OCI-M2 (cell line): ENCODE measurements around the gene SCGB1D1.
"Not testable (repeated sequence)": the region's sequence is repeated elsewhere in the genome, so short reads cannot be mapped to it uniquely, and the experiment has no call there.

Experiments
- DNase-seq: peaks from one replicate; lab custom pipeline; 2025; ENCODE audit not compliant: unreplicated experiment; lab: John Stamatoyannopoulos, UW

The SCGB1D1 gene

DNA sequence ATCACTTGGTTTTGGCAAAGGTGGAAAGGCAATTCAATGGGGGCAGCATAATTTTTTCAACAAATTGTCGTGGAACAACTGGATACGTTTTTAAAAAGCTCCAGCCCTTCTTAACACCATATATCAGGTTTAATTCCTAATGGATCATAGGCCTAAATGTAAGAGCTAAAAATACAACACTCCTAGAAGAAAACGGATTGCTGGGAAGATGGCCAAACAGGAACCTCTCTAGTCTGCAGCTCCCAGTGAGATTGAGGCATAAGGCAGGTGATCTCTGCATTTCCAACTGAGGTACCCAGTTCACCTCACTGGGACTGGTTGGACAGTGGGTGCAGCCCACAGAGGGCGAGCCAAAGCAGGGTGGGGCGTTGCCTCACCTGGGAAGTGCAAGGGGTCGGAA lies 32.4 kb upstream of the SCGB1D1 start:
- no peak for DNase-seq

- DNase-seq, result no peak
Observed at GRCh38 chr11:62166371-62166770, 23.6 kb upstream of the SCGB1D1 start.

DNA sequence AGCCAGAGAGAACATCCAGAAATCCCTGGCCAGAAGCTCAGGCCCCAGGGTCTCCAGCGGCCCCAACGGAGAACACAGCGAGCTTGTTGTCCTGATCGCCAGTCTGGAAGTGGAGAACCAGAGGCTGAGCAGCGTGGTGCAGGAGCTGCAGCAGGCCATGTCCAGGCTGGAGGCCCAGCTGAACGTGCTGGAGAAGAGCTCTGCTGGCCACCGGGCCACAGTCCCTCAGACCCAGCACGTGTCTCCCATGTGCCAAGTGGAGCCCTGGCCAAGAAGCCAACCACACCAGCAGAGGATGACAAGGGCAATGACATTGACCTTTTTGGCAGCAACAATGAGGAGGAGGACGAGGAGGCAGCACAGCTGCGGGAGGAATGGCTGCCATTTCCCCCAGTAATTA lies 20.6 kb upstream of the SCGB1D1 start:
- DNase-seq, result no peak

- no peak for DNase-seq
Observed at GRCh38 chr11:62169935-62170334, 20.1 kb upstream of the SCGB1D1 start.

DNA sequence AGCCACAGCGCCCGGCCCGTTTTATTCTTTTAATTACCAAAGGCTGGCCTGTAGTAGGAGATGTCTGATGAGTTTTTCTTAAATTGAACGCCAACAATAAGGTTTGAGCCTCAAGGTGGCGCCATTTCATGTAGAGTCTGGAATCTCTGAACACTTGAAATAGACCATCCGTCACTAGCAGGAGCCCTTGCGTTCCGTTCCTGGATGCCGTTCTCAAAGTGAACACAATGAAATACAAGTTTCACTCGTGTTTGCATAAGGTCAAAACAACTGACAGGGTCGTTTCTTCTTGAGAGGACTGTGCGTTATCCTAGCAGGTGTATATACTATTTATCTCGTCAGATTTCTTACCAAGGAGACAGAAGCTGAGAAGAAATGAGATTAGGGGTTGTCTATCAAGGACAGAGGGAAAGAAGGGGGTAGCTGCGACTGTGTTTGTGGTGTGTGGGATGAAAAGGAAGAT lies 18.7 kb upstream of the SCGB1D1 start:
- peak; percentile 19 for DNase-seq

- DNase-seq, result no peak
Observed at GRCh38 chr11:62172294-62172693, 17.7 kb upstream of the SCGB1D1 start.

GRCh38 chr11:62176766-62177165 lies 13.2 kb upstream of the SCGB1D1 start:
- no peak for DNase-seq

- DNase-seq, result no peak
Observed at GRCh38 chr11:62179995-62180394, 10.0 kb upstream of the SCGB1D1 start.

- no peak for DNase-seq
Observed at GRCh38 chr11:62181097-62181496, 8.9 kb upstream of the SCGB1D1 start.

DNA sequence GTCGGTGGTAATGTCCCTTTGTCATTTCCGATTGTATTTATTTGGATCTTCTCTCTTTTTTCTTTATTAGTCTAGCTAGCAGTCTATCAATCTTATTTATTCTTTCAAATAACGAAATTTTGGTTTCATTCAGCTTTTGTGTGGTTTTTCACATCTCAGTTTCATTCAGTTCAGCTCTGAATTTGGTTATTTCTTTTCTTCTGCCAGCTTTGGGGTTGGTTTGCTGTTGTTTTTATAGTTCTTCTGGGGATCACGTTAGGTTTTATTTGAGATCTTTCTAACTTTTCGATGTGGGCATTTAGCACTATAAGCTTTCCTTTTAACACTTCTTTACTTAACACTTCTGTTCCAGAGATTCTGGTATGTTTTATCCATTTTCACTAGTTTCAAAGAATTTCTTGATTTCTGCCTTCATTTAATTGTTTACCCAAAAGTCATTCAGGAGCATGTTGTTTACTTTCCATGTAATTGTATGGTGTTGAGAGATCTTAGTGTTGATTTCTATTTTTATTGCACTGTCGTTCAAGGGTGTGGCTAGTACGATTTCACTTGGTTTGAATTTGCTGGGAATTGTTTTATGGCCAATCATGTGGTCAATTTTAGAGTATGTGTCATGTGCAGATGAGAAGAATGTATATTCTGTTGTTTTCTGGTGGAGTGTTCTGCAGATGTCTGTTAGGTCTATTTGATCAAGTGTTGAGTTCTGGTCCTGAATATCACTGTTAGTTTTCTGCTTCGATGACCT lies 7.7 kb upstream of the SCGB1D1 start:
- DNase-seq, result no peak

DNA sequence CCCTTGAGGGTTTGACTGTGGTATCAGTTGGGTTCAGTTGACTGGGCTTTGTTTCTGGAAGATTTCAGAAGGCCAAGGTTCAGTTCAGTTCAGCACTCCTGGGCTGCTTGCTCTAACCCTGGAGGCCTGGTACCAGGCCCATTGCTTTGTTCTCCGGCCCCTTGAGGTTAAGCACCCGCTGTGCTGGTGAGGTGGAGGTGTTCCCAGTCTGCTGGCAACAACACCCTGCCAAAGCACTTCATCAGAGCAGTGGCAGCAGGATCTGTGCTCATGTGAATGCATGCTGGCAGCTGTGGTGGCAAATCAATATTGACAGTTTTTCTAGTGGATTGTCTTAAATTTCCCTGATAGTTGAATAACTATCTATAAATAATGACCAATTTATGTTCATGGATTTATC lies 3.8 kb upstream of the SCGB1D1 start:
- no peak for DNase-seq

- no peak for DNase-seq
Observed at GRCh38 chr11:62193952-62194351, 3.9 kb downstream of the SCGB1D1 start.

- DNase-seq, result not testable (repeated sequence)
Observed at GRCh38 chr11:62195010-62195409, 5.0 kb downstream of the SCGB1D1 start.

DNA sequence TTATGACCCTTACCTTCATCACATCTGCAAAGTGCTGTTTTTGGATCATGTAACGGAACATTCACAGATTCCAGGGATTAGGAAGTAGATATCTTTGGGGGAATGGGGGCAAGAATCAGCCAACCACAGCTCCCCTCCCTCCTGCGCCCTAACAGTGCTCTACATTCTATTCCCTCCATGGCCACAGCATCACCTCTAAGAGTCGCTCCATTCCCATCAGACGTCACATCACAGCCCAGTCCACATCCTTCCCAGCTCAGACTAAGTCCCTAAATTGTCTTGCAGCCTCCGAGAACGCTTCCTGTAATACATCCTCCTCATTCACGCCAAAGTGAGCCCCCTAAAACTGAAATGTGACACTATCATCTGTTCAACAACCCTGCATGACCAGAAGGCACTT lies 5.9 kb downstream of the SCGB1D1 start:
- DNase-seq, result no peak

- DNase-seq, result not testable (repeated sequence)
Observed at GRCh38 chr11:62197400-62197799, 7.4 kb downstream of the SCGB1D1 start.

DNA sequence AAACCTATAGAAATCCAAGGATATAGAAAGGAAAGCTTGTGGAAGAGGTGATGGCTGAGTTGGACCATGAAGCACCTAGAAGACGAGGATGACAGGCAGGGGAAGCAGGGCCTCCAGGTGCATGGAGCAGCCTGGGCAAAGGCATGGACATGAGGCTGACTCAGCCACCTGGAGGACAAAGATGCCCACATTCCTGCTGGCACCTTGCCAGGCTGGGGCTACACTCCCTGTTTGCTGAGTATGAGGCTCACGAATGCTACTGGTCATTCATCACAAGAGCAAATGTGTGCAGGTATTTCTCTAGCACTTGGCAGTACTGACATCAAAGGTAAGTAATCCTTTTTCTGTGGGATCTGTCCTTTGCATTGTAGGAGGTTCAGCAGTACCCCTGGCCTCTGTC lies 11.4 kb downstream of the SCGB1D1 start:
- no peak for DNase-seq

- no peak for DNase-seq
Observed at GRCh38 chr11:62202910-62203309, 12.9 kb downstream of the SCGB1D1 start.

- no peak for DNase-seq
Observed at GRCh38 chr11:62204430-62204829, 14.4 kb downstream of the SCGB1D1 start.

GRCh38 chr11:62205441-62205840 lies 15.4 kb downstream of the SCGB1D1 start:
- DNase-seq, result no peak

DNA sequence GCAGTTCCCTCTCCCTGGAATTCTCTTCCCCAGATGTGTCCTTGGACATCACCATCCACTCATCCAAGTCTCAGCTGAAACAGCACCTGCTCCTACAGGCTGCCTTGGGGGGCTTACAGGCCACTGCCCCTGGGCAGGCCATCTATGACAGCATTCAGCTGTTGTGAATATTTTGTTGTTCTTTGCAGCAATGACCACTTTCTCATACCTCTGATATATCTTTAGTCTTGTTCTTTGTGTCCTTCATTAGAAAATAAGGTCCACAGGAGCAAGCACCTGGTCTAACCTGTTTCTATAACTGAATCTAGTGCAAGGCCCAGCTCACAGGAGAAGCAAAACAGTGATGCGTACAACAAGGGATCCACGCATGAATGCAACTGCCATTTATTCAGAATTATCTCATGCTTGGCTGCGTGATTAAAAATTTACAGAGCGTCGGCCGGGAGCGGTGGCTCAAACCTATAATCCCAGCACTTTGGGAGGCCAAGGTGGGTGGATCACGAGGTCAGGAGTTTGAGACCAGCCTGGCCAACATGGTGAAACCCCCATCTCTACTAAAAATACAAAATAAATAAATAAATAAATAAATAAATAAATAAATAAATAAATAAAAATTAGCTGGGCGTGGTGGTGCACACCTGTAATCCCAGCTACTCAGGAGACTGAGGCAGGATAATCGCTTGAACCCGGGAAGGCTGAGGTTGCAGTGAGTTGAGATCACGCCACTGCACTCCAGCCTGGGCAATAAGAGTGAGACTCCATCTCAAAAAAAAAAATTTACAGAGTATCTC lies 16.5 kb downstream of the SCGB1D1 start:
- not testable (repeated sequence) for DNase-seq

- no peak for DNase-seq
Observed at GRCh38 chr11:62208785-62209144, 18.7 kb downstream of the SCGB1D1 start.

DNA sequence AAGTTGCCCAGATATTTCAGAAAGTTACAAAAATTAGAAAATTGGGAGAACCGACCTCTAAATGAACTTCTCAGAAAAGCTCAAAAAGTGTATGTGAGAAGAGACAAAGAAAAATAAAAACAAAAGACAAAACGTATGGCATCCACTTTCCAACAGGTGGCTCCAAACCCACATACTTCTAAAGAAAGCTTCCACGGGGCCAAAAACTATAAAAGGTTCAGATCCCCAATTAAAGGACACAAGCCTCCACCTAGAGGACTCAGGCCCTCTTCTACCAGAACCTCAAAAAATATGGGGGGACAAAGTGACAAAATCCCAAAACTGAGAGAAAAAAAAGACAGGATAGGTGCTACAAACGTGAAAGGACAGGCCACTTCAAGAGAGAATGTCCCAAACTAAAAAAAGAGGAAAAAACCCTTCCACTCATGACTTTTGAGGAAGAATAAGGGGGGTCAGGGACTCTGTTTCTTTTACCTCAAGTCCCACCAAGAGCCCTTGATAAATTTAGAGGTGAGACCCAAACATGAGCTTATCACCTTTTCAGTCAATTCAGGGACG lies 27.3 kb downstream of the SCGB1D1 start:
- DNase-seq, result no peak
